Transverse colon (tissue), 3 donors: Measurements from ENCODE around the gene LST1.

Experiments
- CTCF ChIP-seq, 5 experiments: fragments of 200-600 bp in 3 of 5; fragments of 450-650 bp in 2 of 5; sonication (generic) in 3 of 5; IDR thresholded peaks; 1 replicate in 2 of 5; 2 replicates in 3 of 5; pipeline ENCODE4 v1.5.1; 2016 to 2017; ENCODE audit warnings: antibody characterized with exemption in 5 of 5, inconsistent platforms in 3 of 5, mild to moderate bottlenecking in 2 of 5, moderate library complexity in 1 of 5
- EP300 ChIP-seq: sonication (generic); formaldehyde crosslinking; IDR thresholded peaks from one replicate; pipeline ENCODE4 v1.6.1; 2017; ENCODE audit warnings: antibody characterized with exemption, low read depth
- POLR2A ChIP-seq: fragments of 450-650 bp; IDR thresholded peaks from one replicate; pipeline ENCODE4 v1.6.1; 2016; ENCODE audit warnings: antibody characterized with exemption, mild to moderate bottlenecking, moderate library complexity

GRCh38 chr6:31572041-31572911 lies 13.8 kb upstream of the LST1 start, which contains the start of gene LTA:
- TF ChIP-seq CTCF (IDR thresholded peaks at IDR 0.05) (no peak), EP300 (no peak), POLR2A (peak; percentile 35)
